Liver (tissue), 3 donors: ENCODE measurements around the gene CCNDBP1.

ENCODE experiments used
- ATF3 ChIP-seq: IDR thresholded peaks from 2 replicates; pipeline ENCODE4 v1.6.1; 2016; ENCODE audit warnings: antibody characterized with exemption
- CTCF ChIP-seq: fragments of 150-350 bp; IDR thresholded peaks from 2 replicates; pipeline ENCODE4 v1.5.1; 2017; ENCODE audit warnings: improper control_type of control experiment, low read depth, low read length; ENCODE audit not compliant: missing input control
- EGR1 ChIP-seq, 2 donors: IDR thresholded peaks; 2 replicates each; pipeline ENCODE4 v1.6.1; 2016 to 2018; ENCODE audit warnings: antibody characterized with exemption in 2 of 2, low read depth in 2 of 2
- FOXA1 ChIP-seq: IDR thresholded peaks from 2 replicates; pipeline ENCODE4 v1.6.1; 2016; ENCODE audit warnings: antibody characterized with exemption
- GABPA ChIP-seq, 2 donors: IDR thresholded peaks in 1 of 2; conservative IDR thresholded peaks in 1 of 2; 2 replicates each; pipeline ENCODE4 v1.6.1; 2016; ENCODE audit warnings: antibody characterized with exemption in 2 of 2, mild to moderate bottlenecking in 1 of 2, moderate library complexity in 1 of 2
- JUND ChIP-seq, 2 donors: IDR thresholded peaks; 2 replicates each; pipeline ENCODE4 v1.6.1; 2016; ENCODE audit warnings: antibody characterized with exemption in 2 of 2
- MAX ChIP-seq: IDR thresholded peaks from 2 replicates; pipeline ENCODE4 v1.6.1; 2016; ENCODE audit warnings: antibody characterized with exemption
- RAD21 ChIP-seq, 2 donors: IDR thresholded peaks; 2 replicates each; pipeline ENCODE4 v1.6.1; 2016; ENCODE audit warnings: antibody characterized with exemption in 2 of 2, mild to moderate bottlenecking in 2 of 2
- REST ChIP-seq: IDR thresholded peaks from 2 replicates; pipeline ENCODE4 v1.6.1; 2016; ENCODE audit warnings: antibody characterized with exemption, mild to moderate bottlenecking
- RXRA ChIP-seq, 2 donors: IDR thresholded peaks; 2 replicates each; pipeline ENCODE4 v1.6.1; 2017 to 2018; ENCODE audit warnings: antibody characterized with exemption in 2 of 2, mild to moderate bottlenecking in 1 of 2
- TAF1 ChIP-seq: conservative IDR thresholded peaks from 2 replicates; pipeline ENCODE4 v1.6.1; 2016; ENCODE audit warnings: antibody characterized with exemption, mild to moderate bottlenecking
- YY1 ChIP-seq: IDR thresholded peaks from 2 replicates; pipeline ENCODE4 v1.6.1; 2016; ENCODE audit warnings: antibody characterized with exemption, mild to moderate bottlenecking
- donor health status: healthy.
- donor health status: healthy.

- no peak for TF ChIP-seq REST
- TF ChIP-seq FOXA1 = no peak
- no peak for TF ChIP-seq CTCF
- TF ChIP-seq MAX = no peak
- no peak for TF ChIP-seq JUND (IDR thresholded peaks at IDR 0.05)
- no peak for TF ChIP-seq GABPA (IDR thresholded peaks at IDR 0.05 in 1 of 2, conservative IDR thresholded peaks at IDR 0.05 in 1 of 2)
- TF ChIP-seq YY1 = no peak
- no peak for TF ChIP-seq RXRA (IDR thresholded peaks at IDR 0.05)
- no peak for TF ChIP-seq RAD21 (IDR thresholded peaks at IDR 0.05)
- TF ChIP-seq EGR1 (IDR thresholded peaks at IDR 0.05; ENCODE audit: low read depth in 2 of 2) = no peak
- TF ChIP-seq ATF3 = no peak
- TF ChIP-seq TAF1 = no peak
Measured at GRCh38 chr15:43221422-43221821, 36.2 kb downstream of the CCNDBP1 start.
